Lung microvascular endothelial cell (primary cell): ENCODE results near the gene RNF213. TPM values are rescaled to one million over a fixed set of nuclear protein-coding genes. Genes with fewer than 3 reads are reported as not detected.

Source experiments
- DNase-seq, 2 donors: peaks; one replicate each; pipeline versions ENCODE4 v3.0.0 to v3.0.0-alpha.2; 2010; ENCODE audit warnings: low read depth in 2 of 2
- total RNA-seq: library from RNA; depleted of rRNA; stranded (reverse); fragments of >200 nt; gene quantifications from 2 replicates; pipeline ENCODE4 v1.2.1, GENCODE V29; 2014

Gene RNF213
- total RNA-seq, 1 donor from 2014 or later, result 84.5 TPM

DNA sequence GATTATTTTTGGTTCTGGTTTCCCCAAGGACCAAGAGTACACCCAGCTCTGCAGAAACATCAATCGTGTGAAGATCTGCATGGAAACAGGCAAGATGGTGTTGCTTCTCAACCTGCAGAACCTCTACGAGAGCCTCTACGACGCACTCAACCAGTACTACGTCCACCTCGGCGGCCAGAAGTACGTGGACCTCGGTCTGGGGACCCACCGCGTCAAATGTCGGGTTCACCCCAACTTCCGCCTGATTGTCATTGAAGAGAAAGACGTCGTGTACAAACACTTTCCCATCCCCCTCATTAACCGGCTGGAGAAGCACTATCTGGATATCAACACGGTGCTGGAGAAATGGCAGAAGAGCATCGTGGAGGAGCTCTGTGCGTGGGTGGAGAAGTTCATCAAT is 86.9 kb downstream of the RNF213 start:
- no peak for DNase-seq

DNA sequence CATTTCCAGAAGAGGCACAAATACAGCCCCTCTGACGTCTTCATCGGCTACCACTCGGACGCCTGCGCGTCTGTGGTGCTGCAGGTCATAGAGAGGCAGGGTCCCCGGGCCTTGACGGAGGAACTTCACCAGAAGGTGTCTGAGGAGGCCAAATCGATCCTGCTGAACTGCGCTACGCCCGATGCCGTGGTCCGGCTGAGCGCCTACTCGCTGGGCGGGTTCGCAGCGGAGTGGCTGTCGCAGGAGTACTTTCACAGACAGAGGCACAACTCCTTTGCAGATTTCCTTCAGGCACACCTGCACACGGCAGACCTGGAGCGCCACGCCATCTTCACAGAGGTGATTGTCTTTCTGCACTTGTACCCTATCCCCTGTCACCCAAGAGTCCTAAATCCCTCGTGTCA is 87.3 kb downstream of the RNF213 start:
- no peak for DNase-seq

DNA sequence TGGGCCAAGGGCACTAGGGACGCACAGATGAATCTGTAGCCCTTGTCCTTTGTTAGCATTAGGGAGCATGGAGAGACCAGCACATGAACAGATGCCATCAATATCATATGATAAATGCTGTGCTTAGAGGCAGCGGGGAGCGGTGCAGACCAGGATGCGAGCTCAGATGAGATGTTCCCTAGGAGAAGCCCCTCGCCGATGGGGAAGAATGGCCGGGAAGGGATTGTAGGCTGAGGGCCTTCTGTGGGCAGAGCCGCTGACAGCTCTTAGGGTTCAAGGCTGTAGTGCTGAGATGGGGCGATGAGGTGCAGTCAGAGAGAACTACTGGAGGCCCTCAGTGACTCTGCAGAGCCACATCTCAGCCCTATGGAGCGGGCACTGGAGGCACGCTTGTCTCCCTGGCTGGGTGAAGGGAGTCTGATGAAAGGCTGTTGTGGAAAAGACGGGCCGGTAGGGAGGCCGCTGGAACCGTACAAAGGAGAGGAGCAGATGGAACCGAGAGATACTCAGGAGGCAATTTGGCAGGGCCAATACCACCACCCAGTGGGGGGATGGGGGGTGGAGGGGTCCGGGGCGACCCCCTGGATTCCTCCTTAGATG is 88.0 kb downstream of the RNF213 start:
- no peak for DNase-seq

DNA sequence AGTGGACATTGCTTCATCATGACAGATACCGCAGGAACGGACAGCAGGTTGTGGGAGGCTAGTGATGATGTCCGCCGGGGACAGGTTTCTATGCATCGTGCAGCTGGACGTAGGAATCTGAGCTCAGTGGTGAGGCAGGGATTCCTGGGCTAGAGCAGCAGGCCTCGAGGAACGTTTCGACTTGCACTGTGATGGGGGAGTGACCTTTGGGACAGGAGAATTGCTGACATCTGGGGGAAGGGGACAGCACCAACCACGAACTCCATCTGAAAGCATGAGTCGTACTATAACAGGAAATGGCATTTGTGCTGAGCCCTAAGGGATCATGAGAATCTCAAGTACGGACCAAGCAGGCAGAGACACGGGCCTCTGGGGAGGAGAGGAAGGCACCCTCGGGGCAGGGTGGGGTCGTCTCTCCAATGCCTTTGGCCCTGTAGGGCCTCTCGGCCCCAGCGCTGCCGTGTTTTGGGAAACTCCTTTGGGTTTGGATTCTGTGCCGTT is 88.5 kb downstream of the RNF213 start:
- no peak for DNase-seq

DNA sequence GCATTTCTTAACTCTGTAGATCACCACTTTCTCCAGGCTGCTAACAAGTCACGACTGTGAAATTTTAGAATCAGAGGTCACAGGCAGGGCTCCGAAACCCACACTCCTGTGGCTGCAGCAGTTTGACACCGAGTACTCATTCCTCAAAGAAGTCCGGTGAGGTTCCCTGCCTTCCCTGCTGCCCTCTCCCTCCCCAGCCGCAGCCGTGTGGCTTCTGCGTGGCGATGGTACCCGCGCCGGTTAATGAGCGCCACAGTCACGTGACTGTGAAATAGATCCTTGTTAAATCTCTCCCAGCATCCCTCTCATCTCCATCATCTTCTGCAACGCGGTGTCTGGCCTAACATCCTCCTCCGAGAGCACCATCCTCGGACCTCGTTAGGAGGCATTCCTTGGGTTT is 89.1 kb downstream of the RNF213 start:
- DNase-seq, result no peak

DNA sequence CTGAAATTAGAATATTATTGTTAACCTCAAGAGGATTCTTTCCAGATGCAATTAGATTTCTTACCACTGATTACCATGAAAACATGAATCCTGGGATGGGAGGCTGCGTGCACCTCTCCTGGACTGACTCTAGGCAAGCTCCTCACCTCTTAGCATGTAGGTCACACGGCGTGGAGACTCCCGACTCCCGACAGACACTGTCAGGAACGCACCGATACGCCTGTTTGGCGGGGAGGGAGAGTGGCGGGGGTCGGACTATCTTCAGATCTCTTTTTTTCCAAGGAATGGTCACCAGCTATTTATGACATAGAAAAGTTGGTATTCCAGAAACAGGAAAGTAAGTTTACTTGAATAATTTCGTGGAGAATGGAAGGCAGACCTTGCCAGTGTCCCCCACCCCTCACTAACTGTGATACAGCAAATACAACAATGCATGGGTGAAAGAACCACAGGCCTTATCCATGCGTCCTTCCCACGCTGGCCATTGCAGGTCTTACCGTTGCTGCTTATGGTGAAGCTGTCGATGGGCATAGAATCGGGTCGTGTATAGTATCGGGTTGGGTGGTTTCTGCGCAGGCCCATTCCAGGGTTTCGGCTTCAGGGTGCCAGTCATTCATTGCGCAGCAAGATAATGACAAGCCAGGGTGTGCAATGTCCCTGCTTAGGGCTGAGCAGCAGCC is 91.7 kb downstream of the RNF213 start:
- no peak for DNase-seq

DNA sequence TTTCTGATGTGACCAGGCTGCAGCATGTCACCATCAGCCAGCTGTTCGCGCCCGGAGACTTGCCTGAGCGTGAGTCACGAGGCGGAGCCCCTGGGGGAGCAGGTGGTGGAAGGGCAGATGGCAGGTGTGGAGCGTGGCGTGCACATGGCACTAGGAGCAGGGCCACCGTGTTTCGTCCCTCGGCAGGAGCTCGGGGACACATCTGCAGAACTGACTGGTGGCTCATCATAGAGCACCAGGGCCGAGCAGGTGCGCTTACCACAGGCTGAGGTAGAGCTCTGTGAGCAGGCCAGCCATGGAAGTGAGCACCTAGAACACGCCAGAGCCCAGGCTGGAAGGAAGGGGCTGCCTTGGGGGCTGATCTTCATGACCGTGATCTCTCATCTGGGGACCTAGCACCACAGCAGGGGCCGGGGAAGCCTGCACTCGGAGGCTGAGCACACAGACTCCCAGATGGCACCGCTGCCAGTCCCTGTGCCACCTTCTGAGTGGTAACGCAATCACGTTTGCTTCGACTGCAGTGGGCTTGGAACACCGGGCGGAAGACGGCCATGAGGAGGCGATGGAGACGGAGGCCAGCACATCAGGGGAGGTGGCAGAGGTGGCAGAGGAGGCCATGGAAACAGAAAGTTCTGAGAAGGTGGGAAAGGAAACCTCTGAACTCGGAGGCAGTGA is 92.5 kb downstream of the RNF213 start:
- DNase-seq, result no peak

DNA sequence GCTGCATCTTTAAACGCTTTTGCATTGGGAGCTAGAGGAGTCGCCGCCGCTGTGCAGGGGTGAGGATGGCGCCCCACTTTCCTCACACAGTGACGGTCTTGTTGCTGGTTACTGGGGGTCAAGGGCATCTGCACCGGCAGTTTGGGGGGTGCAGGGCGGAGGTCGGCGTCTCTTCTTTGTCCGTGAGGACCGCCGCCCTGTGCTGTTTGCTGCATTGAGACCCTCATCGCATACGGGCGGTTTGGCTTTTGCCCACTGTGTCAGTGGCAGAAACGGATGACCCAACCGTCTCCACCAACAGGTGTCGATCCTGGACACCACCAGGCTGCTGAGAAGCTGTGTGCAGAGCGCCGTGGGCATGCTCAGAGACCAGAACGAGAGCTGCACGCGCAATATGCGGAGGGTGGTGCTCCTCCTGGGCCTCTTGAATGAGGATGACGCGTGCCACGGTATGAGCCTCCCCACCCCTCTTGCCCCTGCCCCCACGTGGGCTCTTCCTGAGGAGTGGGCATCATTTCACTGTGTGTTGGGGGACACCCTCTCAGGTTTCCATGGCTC is 93.1 kb downstream of the RNF213 start:
- no peak for DNase-seq

DNA sequence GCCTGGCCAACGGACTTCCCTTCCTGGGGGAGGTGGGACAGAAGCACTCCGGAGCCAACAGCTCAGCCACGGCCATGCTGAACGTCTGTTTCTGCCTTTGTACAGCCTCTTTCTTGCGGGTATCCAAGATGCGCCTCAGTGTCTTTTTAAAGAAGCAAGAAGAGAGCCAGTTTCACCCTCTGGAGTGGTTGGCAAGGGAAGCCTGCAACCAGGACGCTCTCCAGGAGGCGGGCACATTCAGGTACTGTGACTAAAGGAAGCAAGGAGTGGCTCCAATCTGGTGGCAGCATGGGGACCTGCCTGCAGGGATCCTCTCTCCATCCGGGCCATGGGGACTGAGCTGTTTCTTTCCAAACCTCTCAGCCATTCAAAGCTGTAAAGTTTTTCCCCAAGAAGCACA is 93.7 kb downstream of the RNF213 start:
- no peak for DNase-seq

DNA sequence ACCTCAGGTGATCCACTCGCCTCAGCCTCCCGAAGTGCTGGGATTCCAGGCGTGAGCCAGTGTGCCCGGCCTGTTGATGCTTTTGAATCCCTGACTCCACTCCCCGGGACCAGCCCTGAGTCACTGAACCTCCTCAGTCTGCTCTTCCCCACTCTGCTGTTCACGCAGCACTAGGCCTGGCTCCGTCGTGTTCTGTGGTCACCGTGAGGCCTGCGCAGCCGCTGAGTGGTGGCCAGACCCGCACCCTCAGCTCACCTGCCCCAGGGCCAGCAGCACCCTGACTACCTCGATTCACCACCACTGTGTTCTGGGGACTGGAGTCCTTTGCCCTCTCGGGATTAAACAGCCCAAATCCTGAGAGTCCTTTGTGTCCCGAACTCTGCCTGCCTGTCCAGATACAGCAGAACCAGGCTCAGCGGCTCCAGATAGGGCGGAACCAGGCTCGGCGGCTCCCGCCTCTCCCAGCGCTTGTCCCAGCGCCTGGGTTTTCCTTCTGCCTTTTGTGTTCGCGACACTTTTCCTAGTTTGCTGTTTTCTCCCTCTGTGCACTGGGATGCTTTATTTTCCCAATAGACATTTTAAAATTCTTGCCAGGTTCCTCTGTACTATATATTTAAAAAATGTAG is 95.7 kb downstream of the RNF213 start:
- no peak for DNase-seq

DNA sequence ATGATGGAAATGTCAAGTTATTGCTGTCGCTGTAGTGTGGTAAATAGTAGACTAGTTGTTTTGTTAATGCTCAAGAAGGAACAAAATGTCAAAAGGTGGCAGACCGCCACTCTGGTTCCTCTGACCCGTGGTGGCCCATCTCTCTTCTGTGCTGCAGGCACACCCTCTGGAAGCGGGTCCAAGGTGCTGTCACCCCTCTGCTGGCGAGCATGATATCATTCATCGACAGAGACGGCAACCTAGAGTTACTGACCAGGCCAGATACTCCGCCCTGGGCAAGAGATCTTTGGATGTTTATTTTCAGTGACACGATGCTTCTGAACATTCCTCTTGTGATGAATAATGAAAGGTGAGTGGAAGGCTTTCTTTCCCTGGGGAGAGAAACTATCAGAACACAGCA is 97.5 kb downstream of the RNF213 start:
- DNase-seq, result no peak

DNA sequence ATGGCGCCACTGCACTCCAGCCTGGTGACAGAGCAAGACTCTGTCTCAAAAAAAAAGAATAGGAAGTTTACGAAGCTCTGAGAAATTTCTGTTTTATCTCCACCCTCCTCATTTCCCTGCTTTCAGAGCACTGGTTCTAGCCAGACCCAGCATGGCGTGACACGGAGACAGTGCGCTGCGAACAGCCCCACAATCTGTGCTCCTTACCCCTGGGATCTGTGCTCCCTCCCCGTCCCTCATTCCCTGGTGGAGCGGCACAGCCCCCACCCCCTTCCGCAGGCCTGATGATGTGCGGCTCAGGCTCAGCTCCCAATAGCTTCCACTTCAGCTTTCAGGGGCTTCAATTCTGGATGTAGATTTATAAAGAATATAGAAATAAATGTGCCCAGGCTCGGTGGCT is 98.2 kb downstream of the RNF213 start:
- DNase-seq, result no peak

DNA sequence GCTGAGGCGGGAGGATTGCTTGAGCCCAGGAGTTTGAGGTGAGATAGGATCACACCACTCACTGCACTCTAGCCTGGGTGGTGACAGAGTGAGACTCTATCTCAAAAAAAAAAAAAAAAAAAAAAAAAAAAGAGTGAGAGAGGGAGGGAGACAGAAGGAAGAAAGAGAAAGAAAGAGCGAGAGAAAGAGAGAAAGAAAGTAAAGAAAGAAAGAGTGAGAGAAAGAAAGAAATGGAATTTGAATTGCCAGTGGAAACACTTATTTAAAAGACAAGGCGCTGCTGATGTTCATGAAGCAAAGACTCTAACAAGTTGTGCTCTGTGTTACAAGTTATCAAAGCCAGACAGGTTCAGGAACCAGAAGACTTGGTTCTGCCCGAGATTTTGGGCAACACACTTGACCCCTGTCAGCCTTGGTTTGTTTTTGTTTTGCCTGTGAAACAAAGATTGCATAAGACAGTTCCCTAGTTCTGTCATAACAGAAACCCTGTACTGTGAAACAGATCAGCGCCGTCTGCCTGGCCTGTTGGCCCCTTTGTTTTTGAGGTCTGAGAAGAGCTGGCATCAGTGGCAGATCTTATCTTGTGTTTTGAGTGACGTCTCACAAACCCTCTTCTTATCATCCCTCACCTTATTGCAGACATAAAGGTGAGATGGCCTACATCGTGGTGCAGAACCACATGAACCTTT is 98.9 kb downstream of the RNF213 start:
- no peak for DNase-seq

DNA sequence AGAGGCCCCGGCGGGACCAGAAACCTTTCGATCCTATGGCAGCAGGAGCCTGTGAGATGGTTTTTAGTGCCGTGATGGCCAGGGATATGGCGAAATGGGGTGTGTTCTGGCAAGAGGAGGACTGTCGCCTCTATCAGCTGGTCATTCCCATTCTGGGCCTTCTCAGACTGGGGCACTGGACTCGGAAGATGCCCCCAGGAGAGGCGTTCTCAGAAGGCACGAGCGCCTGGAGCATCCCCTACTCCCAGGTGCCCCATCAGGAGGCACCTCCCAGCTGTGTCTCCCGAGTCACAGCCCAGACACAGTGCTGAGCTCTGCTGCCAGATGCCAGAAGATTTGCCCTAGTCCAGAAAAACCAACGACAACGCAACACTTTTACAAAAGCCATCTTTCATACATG is 99.7 kb downstream of the RNF213 start:
- no peak for DNase-seq

DNA sequence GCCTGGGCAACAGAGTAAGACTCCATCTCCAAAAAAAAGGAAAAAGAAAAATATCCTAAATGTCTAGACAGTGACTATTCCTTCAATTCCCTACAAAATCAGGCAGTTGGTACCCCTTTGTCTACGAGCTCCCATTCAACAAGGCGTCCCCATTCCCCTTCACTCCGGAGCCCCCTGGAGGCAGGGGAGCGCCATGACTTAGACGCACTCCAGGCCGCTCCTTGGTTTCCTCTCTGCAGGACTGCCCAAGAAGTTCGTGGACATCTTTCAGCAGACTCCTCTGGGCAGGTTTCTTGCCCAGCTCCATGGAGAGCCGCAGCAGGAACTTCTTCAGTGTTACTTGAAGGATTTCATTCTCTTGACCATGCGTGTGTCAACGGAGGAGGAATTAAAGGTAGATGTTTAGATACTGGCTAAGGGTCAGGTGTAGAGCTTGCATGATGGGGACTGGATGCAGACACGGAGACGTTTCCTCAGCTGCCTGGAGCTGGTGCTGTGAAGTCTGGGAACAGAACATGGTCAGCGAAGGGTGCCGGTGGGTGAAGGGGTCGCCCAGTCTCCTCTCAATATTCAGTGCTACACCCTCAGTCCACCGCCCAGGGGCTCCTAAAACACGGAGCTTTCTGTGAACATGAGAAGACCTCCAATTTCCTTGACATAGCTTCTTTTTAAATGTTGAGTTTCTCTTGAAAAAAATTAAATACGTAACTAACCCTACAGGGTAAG is 101.0 kb downstream of the RNF213 start:
- DNase-seq, result no peak

DNA sequence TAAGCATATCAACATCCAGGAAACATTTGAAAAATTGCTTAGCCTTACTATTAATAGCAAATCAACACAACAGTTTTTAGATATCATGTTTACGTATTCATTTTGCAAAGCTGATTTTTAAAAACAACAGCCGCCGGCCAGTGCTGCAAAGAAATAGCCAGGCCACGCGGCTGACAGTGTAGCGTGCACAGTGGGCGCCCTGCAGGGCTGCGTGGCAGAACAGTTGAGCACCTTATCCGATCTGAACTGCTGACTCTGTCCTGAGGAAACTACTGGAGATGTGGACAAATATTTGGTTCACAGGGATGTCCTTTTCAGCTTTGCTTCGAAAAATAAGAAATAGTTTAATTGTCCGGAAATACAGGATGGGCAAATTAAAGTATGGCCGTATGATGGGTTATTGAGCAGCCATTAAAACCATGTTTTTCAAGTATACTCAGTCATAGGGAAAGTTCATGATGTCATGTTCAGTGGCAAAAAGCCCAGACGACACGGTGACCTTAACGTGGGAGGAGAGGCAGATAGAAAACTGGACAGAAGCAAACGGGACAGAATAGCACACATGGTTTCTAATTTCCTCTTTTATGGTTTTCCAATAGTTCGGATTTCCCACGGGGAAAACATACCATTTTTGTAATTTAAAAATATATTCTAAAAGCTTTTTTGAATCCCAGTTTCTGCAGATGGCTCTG is 101.9 kb downstream of the RNF213 start:
- peak in 1 of 2 donors; percentile 82 for DNase-seq

DNA sequence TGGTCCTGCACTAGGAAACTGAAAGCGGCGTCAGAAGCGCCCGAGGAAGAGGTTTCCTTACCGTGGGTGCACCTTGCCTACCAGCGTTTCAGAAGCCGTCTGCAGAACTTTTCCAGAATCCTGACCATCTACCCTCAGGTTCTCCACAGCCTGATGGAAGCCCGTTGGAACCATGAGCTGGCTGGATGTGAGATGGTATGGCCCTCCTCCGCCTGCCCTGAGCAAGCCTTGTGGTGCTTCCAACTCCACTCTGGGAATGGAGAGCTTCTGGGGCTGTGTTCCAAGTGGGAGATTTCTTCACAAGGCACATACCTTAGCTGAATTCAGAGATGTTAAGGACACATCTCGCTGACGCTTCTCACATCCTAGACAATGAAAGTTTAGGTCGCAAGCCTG is 102.5 kb downstream of the RNF213 start:
- DNase-seq, result no peak

DNA sequence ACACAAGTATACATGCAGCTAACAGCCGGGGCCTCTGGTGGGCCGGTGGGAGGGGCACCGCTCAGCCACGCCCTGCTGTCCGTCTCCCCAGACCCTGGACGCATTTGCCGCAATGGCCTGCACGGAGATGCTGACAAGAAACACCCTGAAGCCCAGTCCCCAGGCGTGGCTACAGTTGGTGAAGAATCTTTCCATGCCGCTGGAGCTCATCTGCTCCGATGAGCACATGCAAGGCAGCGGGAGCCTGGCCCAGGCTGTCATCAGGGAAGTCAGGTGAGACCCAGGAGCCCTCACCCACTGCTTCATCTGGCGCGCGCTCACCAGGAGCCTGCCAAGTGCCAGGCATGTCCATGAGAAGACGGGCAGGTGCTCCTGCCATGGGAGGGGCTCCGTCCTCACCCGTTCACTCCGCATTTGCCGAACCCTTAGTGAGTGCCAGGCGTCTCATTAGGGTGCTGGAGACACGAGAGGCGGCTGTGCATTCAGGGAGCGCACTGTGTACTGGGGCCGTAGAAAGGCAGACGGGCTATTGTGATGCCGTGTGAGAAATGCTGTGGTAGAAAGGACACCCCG is 103.0 kb downstream of the RNF213 start:
- no peak for DNase-seq

DNA sequence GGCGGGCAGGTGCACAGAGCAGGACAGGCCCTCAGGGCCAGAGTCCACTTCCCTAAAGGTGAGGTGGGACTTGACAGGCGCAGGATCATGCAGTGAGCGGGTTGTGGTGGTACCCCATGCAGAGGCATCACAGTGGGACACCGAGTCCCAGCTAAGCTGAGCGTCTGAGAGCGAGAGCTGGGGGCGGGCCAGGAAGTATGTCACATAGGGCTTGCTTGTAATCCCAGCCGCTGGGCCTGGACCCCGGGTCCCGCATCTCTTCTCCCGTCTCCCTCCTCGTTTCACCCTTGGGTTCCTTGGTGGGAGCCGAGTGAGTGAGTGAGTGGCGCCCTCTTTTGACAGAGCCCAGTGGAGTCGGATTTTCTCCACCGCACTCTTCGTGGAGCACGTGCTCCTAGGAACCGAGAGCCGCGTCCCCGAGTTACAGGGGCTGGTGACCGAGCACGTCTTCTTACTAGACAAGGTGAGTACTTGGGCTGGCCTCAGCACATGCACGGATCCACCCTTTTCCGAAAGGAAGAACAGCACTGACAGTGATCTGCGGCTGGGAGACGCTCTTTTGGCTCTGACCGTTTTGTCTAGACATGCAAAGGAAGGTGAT is 103.5 kb downstream of the RNF213 start:
- DNase-seq, result peak in 1 of 2 donors; percentile 21
